ENCODE data around the gene MT1H.

Gene MT1H

DNA sequence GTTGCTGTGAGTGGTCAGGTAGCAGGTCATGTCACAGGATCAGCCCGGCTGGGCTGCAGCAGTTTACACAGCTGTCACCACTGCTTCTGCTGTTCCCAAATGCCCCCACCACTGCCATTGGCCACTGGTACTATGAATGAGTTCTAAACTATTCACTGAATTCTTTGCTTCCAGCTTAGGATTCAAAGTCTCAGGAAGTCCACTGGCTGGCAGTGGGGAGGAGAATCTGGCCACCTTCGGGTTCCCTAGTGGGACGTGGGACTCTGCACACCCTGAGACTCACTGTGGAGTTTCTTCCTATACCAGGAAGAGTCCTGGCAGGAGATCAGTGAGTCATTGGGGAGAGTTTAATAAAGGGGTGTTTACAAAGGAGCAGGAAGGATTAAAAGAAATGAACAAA, 19.6 kb downstream of the MT1H start:
- Histone ChIP-seq H3K27ac (ENCODE audit: low read depth, low read length, severe bottlenecking) (no peak overlapping the region), H3K4me1 (ENCODE audit: control insufficient read depth, insufficient read depth, low read length, poor library complexity, severe bottlenecking) (no peaks in the 10 kb centered on the region), H3K36me3 (ENCODE audit: control insufficient read depth, insufficient read depth, low read length) (no peaks in the 10 kb centered on the region), H3K9me3 (ENCODE audit: control insufficient read depth, low read length) (no peaks in the 10 kb centered on the region), H3K4me3 (ENCODE audit: extremely low read depth, insufficient read depth, low read length, poor library complexity, severe bottlenecking) (no peak overlapping the region)
- WGBS, 2 experiments (ENCODE audit: insufficient coverage in 2 of 2) = 80 to 87% methylated on average over 1 to 3 of the region's 3 CpGs

DNA sequence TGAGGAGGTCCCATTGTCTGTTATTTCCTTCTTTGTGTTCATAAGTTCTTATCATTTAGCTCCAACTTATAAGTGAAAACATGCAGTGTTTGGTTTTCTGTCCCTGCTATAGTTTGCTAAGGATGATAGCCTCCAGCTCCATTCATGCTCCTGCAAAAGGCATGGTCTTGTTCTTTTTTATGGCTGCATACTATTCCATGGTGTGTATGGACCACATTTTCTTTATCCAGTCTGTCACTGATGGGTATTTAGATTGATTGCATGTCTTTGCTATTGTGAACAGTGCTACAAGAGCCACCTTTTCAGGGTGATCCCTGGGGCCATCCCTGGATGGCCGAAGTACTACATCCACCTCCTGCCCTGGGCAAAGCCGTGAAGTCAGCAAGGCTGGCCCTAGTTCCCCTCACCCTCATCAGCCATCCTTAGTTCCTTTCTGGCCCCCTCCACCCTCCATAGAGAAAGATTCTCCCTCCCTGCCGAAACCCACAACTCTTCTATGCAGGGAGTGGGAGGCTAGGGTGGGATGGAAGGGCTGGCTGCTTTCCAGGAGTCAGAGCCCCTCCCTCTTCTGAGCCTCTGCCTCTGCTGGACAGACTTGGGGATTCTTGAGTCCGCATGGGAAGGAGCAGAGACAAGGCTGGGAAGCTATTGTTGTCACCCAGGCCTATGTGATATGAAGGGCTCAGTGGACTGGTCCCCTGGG, 21.0 kb downstream of the MT1H start:
- H3K4me1 ChIP-seq (ENCODE audit: control insufficient read depth, insufficient read depth, low read length, poor library complexity, severe bottlenecking) = no peaks in the 10 kb centered on the region
- WGBS, 2 experiments (ENCODE audit: insufficient coverage in 2 of 2) = 80 to 95% methylated on average over 1 to 2 of the region's 4 CpGs
- no peak overlapping the region for H3K4me3 ChIP-seq (ENCODE audit: extremely low read depth, insufficient read depth, low read length, poor library complexity, severe bottlenecking)
- H3K27ac ChIP-seq (ENCODE audit: low read depth, low read length, severe bottlenecking) = no peak overlapping the region
- no peaks in the 10 kb centered on the region for H3K9me3 ChIP-seq (ENCODE audit: control insufficient read depth, low read length)
- H3K36me3 ChIP-seq (ENCODE audit: control insufficient read depth, insufficient read depth, low read length) = no peaks in the 10 kb centered on the region

DNA sequence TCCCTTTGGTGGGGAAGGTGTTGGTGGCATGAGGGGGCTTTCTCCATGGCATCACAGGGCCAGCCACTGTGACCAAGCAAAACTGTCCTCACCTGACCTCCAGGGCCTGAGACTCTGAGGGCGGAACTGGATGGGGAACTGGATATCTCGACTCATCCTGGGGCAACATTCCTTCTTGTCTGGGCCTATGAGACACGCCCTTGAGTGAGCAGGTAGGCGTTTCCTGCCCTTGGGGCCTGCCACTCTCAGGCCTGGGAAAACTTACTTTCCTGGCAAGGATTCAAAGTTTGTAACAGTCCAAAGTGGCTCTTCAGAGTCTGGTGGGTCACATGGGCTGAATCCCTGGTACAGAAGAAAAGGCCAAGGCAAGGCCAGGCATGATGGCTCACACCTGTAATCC, 22.3 kb downstream of the MT1H start:
- WGBS, 2 experiments (ENCODE audit: insufficient coverage in 2 of 2) = 58 to 72% methylated on average over 4 of the region's 4 CpGs
- no peaks in the 10 kb centered on the region for H3K36me3 ChIP-seq (ENCODE audit: control insufficient read depth, insufficient read depth, low read length)

DNA sequence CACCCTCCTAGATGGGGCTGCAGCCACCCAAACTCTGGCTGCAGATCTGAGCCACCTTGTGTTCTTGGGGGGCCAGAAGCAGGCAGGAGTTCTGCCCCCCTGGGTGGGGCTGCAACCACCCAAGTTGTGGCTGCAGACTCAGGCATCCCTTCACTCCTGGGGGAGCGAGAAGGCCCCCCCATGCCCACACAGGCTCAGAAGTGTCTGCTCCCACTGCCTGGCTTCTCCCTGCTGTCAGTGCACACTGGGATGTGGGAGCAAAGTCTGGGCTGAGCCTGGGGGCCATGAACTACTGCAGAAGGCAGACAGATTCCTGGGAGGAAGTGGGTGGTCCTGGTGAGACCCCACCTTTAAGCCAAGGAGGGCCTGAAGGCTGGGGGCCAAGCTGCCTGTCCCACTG, 25.6 kb downstream of the MT1H start:
- Histone ChIP-seq H3K4me3 (ENCODE audit: extremely low read depth, insufficient read depth, low read length, poor library complexity, severe bottlenecking) (no peak overlapping the region), H3K9me3 (ENCODE audit: control insufficient read depth, low read length) (peaks cover 5% of the 10 kb centered on the region), H3K27ac (ENCODE audit: low read depth, low read length, severe bottlenecking) (no peak overlapping the region), H3K36me3 (ENCODE audit: control insufficient read depth, insufficient read depth, low read length) (no peaks in the 10 kb centered on the region), H3K4me1 (ENCODE audit: control insufficient read depth, insufficient read depth, low read length, poor library complexity, severe bottlenecking) (no peaks in the 10 kb centered on the region)
- 100% methylated on average over 1 of the region's 1 CpG; no CpG with 5 or more reads in 1 of the 2 experiments for WGBS, 2 experiments (ENCODE audit: insufficient coverage in 2 of 2)

More for the DNA sequence above, 22.3 kb downstream of the MT1H start:
- Histone ChIP-seq H3K4me3 (ENCODE audit: extremely low read depth, insufficient read depth, low read length, poor library complexity, severe bottlenecking) (no peak overlapping the region), H3K27ac (ENCODE audit: low read depth, low read length, severe bottlenecking) (no peak overlapping the region), H3K9me3 (ENCODE audit: control insufficient read depth, low read length) (no peaks in the 10 kb centered on the region), H3K4me1 (ENCODE audit: control insufficient read depth, insufficient read depth, low read length, poor library complexity, severe bottlenecking) (no peaks in the 10 kb centered on the region)

DNA sequence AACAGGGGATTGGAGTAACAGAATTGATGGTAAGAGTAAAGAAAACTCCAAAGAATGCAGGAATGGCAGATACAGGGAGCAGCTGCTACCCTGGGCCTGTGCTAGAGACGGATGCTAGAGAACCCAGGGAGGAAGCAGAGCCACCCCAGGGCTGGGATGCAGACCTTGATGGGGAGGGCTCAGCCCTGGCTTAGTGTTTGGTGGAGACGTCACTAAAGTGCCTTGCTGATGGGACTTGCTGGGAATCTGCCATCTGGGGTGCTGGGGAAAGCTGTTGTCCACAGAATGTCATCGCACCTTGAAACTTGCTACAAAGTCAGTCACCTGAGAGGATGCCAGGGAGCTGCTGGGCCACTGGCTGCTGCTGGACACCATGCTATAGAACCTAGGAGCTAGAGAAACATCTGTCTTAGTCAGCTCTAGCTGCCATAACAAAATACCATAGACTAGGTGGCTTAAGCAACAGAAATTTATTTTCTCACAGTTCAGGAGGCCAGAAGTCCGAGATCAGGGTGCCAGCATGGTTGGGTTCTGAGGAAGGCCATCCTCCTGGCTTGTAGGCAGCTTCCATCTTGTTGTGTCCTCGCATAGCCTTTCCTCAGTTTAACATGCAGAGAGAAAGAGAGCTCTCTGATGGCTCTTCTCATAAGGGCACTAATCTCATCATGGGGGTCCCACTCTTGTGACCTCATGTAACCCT, 28.0 kb downstream of the MT1H start:
- 92 to 93% methylated on average over 5 of the region's 5 CpGs for WGBS, 2 experiments (ENCODE audit: insufficient coverage in 2 of 2)
- Histone ChIP-seq H3K4me3 (ENCODE audit: extremely low read depth, insufficient read depth, low read length, poor library complexity, severe bottlenecking) (no peak overlapping the region), H3K27ac (ENCODE audit: low read depth, low read length, severe bottlenecking) (no peak overlapping the region), H3K36me3 (ENCODE audit: control insufficient read depth, insufficient read depth, low read length) (no peaks in the 10 kb centered on the region), H3K9me3 (ENCODE audit: control insufficient read depth, low read length) (peaks cover 5% of the 10 kb centered on the region), H3K4me1 (ENCODE audit: control insufficient read depth, insufficient read depth, low read length, poor library complexity, severe bottlenecking) (peaks cover 4% of the 10 kb centered on the region)

DNA sequence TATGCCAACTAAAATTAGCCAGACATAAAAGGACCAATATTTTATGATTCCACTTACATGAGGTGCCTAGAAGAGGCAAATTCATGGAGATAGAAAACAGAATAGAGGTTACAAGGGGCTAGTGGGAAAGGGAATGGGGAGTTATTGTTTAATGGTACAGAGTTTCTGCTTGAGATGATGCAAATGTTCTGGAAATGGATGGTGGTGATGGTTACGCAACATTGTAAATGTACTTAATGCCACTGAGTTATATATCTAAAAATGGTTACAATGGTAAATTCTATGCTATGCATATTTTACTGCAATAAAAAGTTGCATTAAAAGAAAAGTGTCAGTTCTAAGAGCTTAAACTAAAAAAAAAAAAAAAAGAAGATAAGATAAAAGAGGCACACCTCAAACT, 30.6 kb downstream of the MT1H start:
- Histone ChIP-seq H3K4me1 (ENCODE audit: control insufficient read depth, insufficient read depth, low read length, poor library complexity, severe bottlenecking) (peaks cover 4% of the 10 kb centered on the region), H3K9me3 (ENCODE audit: control insufficient read depth, low read length) (peaks cover 5% of the 10 kb centered on the region), H3K27ac (ENCODE audit: low read depth, low read length, severe bottlenecking) (no peak overlapping the region), H3K4me3 (ENCODE audit: extremely low read depth, insufficient read depth, low read length, poor library complexity, severe bottlenecking) (no peak overlapping the region), H3K36me3 (ENCODE audit: control insufficient read depth, insufficient read depth, low read length) (no peaks in the 10 kb centered on the region)
- no CpG with 5 or more reads among the region's 1 CpG for WGBS, 2 experiments (ENCODE audit: insufficient coverage in 2 of 2)

DNA sequence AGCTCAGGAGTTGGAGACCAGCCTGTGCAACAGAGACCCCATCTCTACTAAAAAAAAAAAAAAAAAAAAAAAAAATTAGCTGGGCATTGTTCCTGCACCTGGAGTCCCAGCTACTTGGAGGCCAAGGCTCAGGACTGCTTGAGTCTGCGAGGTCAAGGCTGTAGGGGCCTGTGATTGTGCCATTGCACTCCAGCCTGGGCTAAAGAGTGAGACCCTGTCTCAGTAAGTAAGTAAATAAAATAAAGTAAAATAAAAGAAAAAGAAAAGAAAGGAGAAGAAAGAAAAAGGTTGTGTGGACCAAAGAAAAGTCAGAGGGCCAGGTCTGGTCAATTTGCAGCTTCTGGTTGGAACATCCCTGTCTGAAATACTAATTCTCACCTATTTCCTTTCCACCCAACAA, 31.0 kb downstream of the MT1H start:
- WGBS, 2 experiments (ENCODE audit: insufficient coverage in 2 of 2) = no CpG with 5 or more reads among the region's 1 CpG
- Histone ChIP-seq H3K4me1 (ENCODE audit: control insufficient read depth, insufficient read depth, low read length, poor library complexity, severe bottlenecking) (peaks cover 4% of the 10 kb centered on the region), H3K4me3 (ENCODE audit: extremely low read depth, insufficient read depth, low read length, poor library complexity, severe bottlenecking) (no peak overlapping the region), H3K36me3 (ENCODE audit: control insufficient read depth, insufficient read depth, low read length) (no peaks in the 10 kb centered on the region), H3K27ac (ENCODE audit: low read depth, low read length, severe bottlenecking) (no peak overlapping the region), H3K9me3 (ENCODE audit: control insufficient read depth, low read length) (peaks cover 5% of the 10 kb centered on the region)

DNA sequence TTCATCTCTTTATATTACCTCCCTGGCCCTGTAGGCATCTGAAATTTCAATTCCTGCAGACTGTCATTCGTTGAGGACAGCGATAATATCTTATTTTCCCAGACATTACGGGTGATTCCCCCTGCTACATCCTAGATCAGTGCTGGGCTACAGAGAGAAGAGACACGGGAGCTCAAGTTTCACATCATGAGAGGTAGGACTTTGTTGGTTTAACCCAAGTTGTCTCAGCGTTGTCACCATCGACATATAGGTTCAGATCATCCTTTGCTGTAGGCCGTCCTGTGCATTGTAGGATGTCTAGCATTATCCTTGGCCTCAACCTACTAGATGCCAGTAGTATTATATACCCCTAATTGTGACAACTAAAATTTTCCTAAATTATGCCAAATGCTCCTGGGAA, 31.9 kb downstream of the MT1H start:
- Histone ChIP-seq H3K4me1 (ENCODE audit: control insufficient read depth, insufficient read depth, low read length, poor library complexity, severe bottlenecking) (peaks cover 4% of the 10 kb centered on the region), H3K36me3 (ENCODE audit: control insufficient read depth, insufficient read depth, low read length) (no peaks in the 10 kb centered on the region), H3K4me3 (ENCODE audit: extremely low read depth, insufficient read depth, low read length, poor library complexity, severe bottlenecking) (no peak overlapping the region), H3K27ac (ENCODE audit: low read depth, low read length, severe bottlenecking) (no peak overlapping the region), H3K9me3 (ENCODE audit: control insufficient read depth, low read length) (peaks cover 5% of the 10 kb centered on the region)
- WGBS, 2 experiments (ENCODE audit: insufficient coverage in 2 of 2) = 80% methylated on average over 4 to 7 of the region's 7 CpGs

DNA sequence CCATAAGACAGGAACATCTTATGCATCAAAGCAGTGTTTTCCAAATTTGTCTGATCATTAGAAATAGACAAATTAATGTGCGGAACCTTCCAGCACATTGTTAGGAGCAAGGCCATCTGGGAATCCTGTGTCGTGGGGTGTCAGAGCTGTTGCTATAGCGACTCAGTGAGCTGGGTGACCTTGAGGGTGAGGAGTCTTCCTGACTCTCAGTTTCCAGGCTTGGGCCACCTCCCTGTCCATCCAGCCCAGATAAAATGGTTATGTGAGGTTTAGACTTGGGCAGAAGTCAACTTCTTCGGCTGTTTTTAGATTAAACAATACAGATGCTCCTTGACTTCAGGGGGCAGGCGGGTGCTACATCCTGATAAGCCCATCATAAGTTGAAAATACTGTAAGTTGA, 33.2 kb downstream of the MT1H start:
- Histone ChIP-seq H3K4me3 (ENCODE audit: extremely low read depth, insufficient read depth, low read length, poor library complexity, severe bottlenecking) (no peak overlapping the region), H3K27ac (ENCODE audit: low read depth, low read length, severe bottlenecking) (no peak overlapping the region), H3K4me1 (ENCODE audit: control insufficient read depth, insufficient read depth, low read length, poor library complexity, severe bottlenecking) (peaks cover 4% of the 10 kb centered on the region), H3K36me3 (ENCODE audit: control insufficient read depth, insufficient read depth, low read length) (no peaks in the 10 kb centered on the region), H3K9me3 (ENCODE audit: control insufficient read depth, low read length) (no peaks in the 10 kb centered on the region)
- 94% methylated on average over 2 of the region's 5 CpGs for WGBS, 2 experiments (ENCODE audit: insufficient coverage in 2 of 2)

DNA sequence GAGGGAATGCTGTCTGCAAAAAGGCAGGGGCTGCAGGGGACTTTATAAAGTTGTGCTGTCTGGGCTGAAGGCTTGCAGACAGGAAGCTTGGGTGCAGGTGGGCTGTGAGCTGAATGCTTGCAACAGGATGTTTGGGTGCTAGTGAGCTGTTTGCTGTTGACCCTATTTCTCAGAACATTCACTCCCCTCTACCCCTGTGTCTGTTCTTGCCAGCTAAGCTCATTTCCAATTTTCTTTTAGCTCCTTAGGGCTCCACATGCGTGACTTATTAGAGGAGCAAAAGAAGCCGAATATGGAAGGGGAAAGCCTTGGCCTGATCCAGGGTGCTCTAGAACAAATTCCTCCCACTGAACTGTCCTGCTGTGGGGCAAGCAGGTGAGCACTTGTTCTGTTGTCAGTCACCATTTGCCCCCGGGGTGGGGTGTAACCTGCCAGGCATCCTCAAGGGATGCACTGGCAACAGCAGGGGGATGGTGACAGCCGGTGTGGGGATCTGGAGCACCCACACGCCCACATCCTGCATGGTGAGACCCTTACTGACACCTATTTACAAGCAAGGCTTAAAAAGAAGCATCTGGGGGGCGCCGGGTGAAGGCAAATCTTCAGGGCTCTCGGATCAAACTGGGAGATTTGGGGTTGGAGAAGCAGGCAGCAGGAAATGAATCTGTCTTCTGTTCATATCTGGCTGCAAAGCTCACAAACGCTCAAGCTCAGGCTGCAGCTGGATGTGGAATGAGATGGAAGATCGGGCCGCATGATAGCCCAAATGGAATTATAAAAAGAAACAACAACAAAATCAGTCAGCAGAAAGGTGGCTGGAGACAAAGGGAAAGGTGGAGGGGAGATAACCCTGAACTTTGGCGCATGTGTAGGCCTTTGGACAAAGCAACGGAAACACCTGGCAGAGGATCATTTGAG, 39.2 kb downstream of the MT1H start:
- H3K36me3 ChIP-seq (ENCODE audit: control insufficient read depth, insufficient read depth, low read length) = no peaks in the 10 kb centered on the region
- WGBS, 2 experiments (ENCODE audit: insufficient coverage in 2 of 2) = 85 to 92% methylated on average over 7 to 12 of the region's 13 CpGs
- H3K4me3 ChIP-seq (ENCODE audit: extremely low read depth, insufficient read depth, low read length, poor library complexity, severe bottlenecking) = no peak overlapping the region
- no peak overlapping the region for H3K27ac ChIP-seq (ENCODE audit: low read depth, low read length, severe bottlenecking)
- H3K4me1 ChIP-seq (ENCODE audit: control insufficient read depth, insufficient read depth, low read length, poor library complexity, severe bottlenecking) = no peaks in the 10 kb centered on the region
- no peaks in the 10 kb centered on the region for H3K9me3 ChIP-seq (ENCODE audit: control insufficient read depth, low read length)

All from mesodermal cell (in vitro differentiated cells).